K562 (cell line): ENCODE results near the gene TXLNA. TPM values are rescaled to one million over a fixed set of nuclear protein-coding genes. Genes with fewer than 3 reads are reported as not detected.

Experiments used
- BCL6 ChIP-seq: fragments of 250-450 bp; sonication (Bioruptor Pico); IDR thresholded peaks from 2 replicates; pipeline ENCODE4 v1.4.0; 2020
- BRF2 ChIP-seq: IDR thresholded peaks from 3 replicates; pipeline ENCODE4 v1.6.1; 2011; ENCODE audit warnings: borderline replicate concordance, mild to moderate bottlenecking; ENCODE audit not compliant: insufficient read length, insufficient read depth
- CBX2 ChIP-seq: fragments of 200-600 bp; sonication (generic); IDR thresholded peaks from one replicate; pipeline ENCODE4 v1.6.1; 2012; ENCODE audit warnings: mild to moderate bottlenecking, low read length, inconsistent platforms; ENCODE audit not compliant: insufficient read depth, poor library complexity, severe bottlenecking
- CEBPB ChIP-seq: fragments of 450-650 bp; IDR thresholded peaks from 2 replicates; pipeline ENCODE4 v1.6.1; 2016; ENCODE audit warnings: missing genetic modification characterization, missing compliant biosample characterization
- DIDO1 ChIP-seq: fragments of 450-650 bp; IDR thresholded peaks from 2 replicates; pipeline ENCODE4 v1.6.1; 2016; ENCODE audit warnings: low read depth, missing biosample characterization, missing genetic modification characterization
- DPF2 ChIP-seq: fragments of 450-650 bp; IDR thresholded peaks from 2 replicates; pipeline ENCODE4 v1.6.1; 2016
- E2F4 ChIP-seq: sonication (generic); formaldehyde crosslinking; IDR thresholded peaks from 2 replicates; pipeline ENCODE4 v1.8.0; 2022; ENCODE audit warnings: mild to moderate bottlenecking, low read depth, missing genetic modification reagents
- POLR3G ChIP-seq: IDR thresholded peaks from 2 replicates; pipeline ENCODE4 v1.6.1; 2011; ENCODE audit not compliant: insufficient read length, insufficient replicate concordance; ENCODE audit errors: extremely low read depth
- RBM17 ChIP-seq: fragments of 200-400 bp; formaldehyde crosslinking; IDR thresholded peaks from 2 replicates; pipeline ENCODE4 v1.6.1; 2017; ENCODE audit warnings: low read depth, mild to moderate bottlenecking, low read length, borderline replicate concordance
- SAFB ChIP-seq: fragments of 200-400 bp; formaldehyde crosslinking; IDR thresholded peaks from 2 replicates; pipeline ENCODE4 v1.6.1; 2017; ENCODE audit warnings: low read depth, low read length, borderline replicate concordance
- SOX6 ChIP-seq: fragments of 450-650 bp; IDR thresholded peaks from 2 replicates; pipeline ENCODE4 v1.6.1; 2014; ENCODE audit warnings: mild to moderate bottlenecking
- STAT5A ChIP-seq: IDR thresholded peaks from 2 replicates; pipeline ENCODE4 v1.6.1; 2012; ENCODE audit warnings: low read length, inconsistent platforms, borderline replicate concordance
- TEAD4 ChIP-seq, 2 experiments: sonication (generic) in 1 of 2; formaldehyde crosslinking in 1 of 2; IDR thresholded peaks; 2 replicates each; pipeline versions ENCODE4 v1.6.1 to v1.8.0; 2012 to 2022; ENCODE audit warnings: borderline replicate concordance in 1 of 2, inconsistent platforms in 1 of 2, low read length in 1 of 2, mild to moderate bottlenecking in 1 of 2, missing genetic modification reagents in 1 of 2
- TRIM25 ChIP-seq: fragments of 450-650 bp; IDR thresholded peaks from 2 replicates; pipeline ENCODE4 v1.7.0; 2016; ENCODE audit warnings: borderline replicate concordance
- ZBTB34 ChIP-seq: fragments of 250-450 bp; sonication (Bioruptor Pico); IDR thresholded peaks from 2 replicates; pipeline ENCODE4 v1.8.0; 2021; ENCODE audit warnings: mild to moderate bottlenecking, moderate library complexity
- ZNF232 ChIP-seq: sonication (generic); formaldehyde crosslinking; IDR thresholded peaks from 2 replicates; pipeline ENCODE4 v1.8.0; 2022; ENCODE audit warnings: mild to moderate bottlenecking, missing genetic modification reagents
- ZNF551 ChIP-seq: fragments of 250-450 bp; sonication (Bioruptor Pico); IDR thresholded peaks from 2 replicates; pipeline ENCODE4 v1.5.0; 2021; ENCODE audit warnings: mild to moderate bottlenecking, moderate library complexity
- ZNF584 ChIP-seq: fragments of 200-800 bp; sonication (Bioruptor generic); IDR thresholded peaks from 2 replicates; pipeline ENCODE4 v1.6.1; 2016; ENCODE audit warnings: low read depth, mild to moderate bottlenecking, missing genetic modification characterization, missing compliant biosample characterization
- ZNF740 ChIP-seq, 3 experiments: fragments of 200-800 bp in 1 of 3; sonication (Bioruptor generic) in 1 of 3; sonication (generic) in 1 of 3; formaldehyde crosslinking in 1 of 3; IDR thresholded peaks; 2 replicates each; pipeline versions ENCODE4 v1.6.1 to v1.8.0; 2016 to 2022; ENCODE audit warnings: mild to moderate bottlenecking in 2 of 3, missing compliant biosample characterization in 2 of 3, missing genetic modification characterization in 2 of 3, missing genetic modification reagents in 1 of 3
- polyA plus RNA-seq, 8 experiments: library from polyadenylated mRNA; depleted of rRNA in 4 of 8; stranded (reverse) in 5 of 8; unstranded in 3 of 8; fragments of >200 nt; fragmentation: Nextera tagmentation in 2 of 8; fragmentation: Illumina TruSeq in 1 of 8; extraction: Ambion mirVana in 2 of 8; extraction: Trizol in 1 of 8; gene quantifications; 2 replicates each; pipeline versions ENCODE4 v1.2.1 to v1.2.3, GENCODE V29; 2011 to 2014; ENCODE audit warnings: inconsistent platforms in 1 of 8, missing spikeins in 1 of 8
- total RNA-seq, 7 experiments: library from RNA; depleted of rRNA in 6 of 7; stranded (reverse); fragments of >200 nt in 6 of 7; fragmentation: Illumina TruSeq in 2 of 7; extraction: Trizol in 2 of 7; gene quantifications; 2 replicates each; pipeline versions ENCODE4 v1.2.1 to v1.2.3, GENCODE V29; 2011 to 2021; ENCODE audit warnings: low replicate concordance in 1 of 7

The TXLNA gene
- total and polyA plus RNA-seq, 9 of the 15 experiments (the other 6 are each of a cell fraction or from before 2014, with no cell fraction given), result 9.2 to 54.5 (median 39.3) TPM

- TF ChIP-seq POLR3G, result no peak
- no peak for TF ChIP-seq RBM17
- TF ChIP-seq CBX2, result no peak
- TF ChIP-seq TRIM25, result no peak
- no peak for TF ChIP-seq STAT5A
- no peak for TF ChIP-seq CEBPB (tag)
- peak; percentile 1; the same call in 1 of the 2 replicates for TF ChIP-seq BCL6 (CRISPR knock-in tag)
- TF ChIP-seq ZBTB34 (CRISPR knock-in tag), result 0 out of 2 replicates have a peak, but pooled peaks have one; percentile 59
- peak; percentile 40; the same call in 1 of the 2 replicates for TF ChIP-seq SOX6
- no peak for TF ChIP-seq BRF2
- TF ChIP-seq ZNF584, result peak; percentile 95
- TF ChIP-seq ZNF232 (CRISPR knock-in tag), result no peak
- TF ChIP-seq SAFB, result peak; percentile 99
- TF ChIP-seq E2F4 (CRISPR knock-in tag), result no peak
- no peak; the same call in 1 of the 2 replicates for TF ChIP-seq DPF2
- peak; percentile 8; the same call in 1 of the 2 replicates for TF ChIP-seq TEAD4 (IDR thresholded peaks at IDR 0.05; ENCODE audit: low read length)
- no peak for TF ChIP-seq TEAD4 (CRISPR knock-in tag; IDR thresholded peaks at IDR 0.05; ENCODE audit: borderline replicate concordance)
- TF ChIP-seq ZNF740 (CRISPR knock-in tag; IDR thresholded peaks at IDR 0.05), result 0 out of 2 replicates have a peak, but pooled peaks have one; percentile 1
- TF ChIP-seq ZNF740 (tag; IDR thresholded peaks at IDR 0.05), result 0 out of 4 replicates have a peak, but pooled peaks of 1 of the 2 experiments have one; percentile 4
- no peak for TF ChIP-seq DIDO1 (tag)
- TF ChIP-seq ZNF551 (CRISPR knock-in tag), result no peak
Measured at GRCh38 chr1:32179443-32180185, at the start of gene TXLNA (continued).
